SK-N-SH treated with all-trans-retinoic acid at 6 μM for 48 hours (cell line): ENCODE measurements around the gene ELAC2.

Experiments
- ARNTL ChIP-seq: fragments of 450-650 bp; formaldehyde crosslinking; IDR thresholded peaks from 2 replicates; pipeline ENCODE4 v1.5.0; 2020; ENCODE audit warnings: low read depth, mild to moderate bottlenecking, moderate library complexity, borderline replicate concordance
- CREB5 ChIP-seq: fragments of 250-450 bp; sonication (Bioruptor Pico); IDR thresholded peaks from 2 replicates; pipeline ENCODE4 v1.5.1; 2020; ENCODE audit warnings: low read depth, mild to moderate bottlenecking, moderate library complexity
- CSDC2 ChIP-seq: fragments of 250-450 bp; sonication (Bioruptor Pico); IDR thresholded peaks from 2 replicates; pipeline ENCODE4 v1.5.0; 2020; ENCODE audit warnings: mild to moderate bottlenecking, moderate library complexity
- CSRNP3 ChIP-seq: fragments of 250-450 bp; sonication (Bioruptor Pico); IDR thresholded peaks from 2 replicates; pipeline ENCODE4 v1.5.1; 2021; ENCODE audit warnings: mild to moderate bottlenecking, moderate library complexity
- ESRRG ChIP-seq: fragments of 250-450 bp; sonication (Bioruptor Pico); IDR thresholded peaks from 2 replicates; pipeline ENCODE4 v1.6.1; 2021; ENCODE audit warnings: mild to moderate bottlenecking
- GLIS3 ChIP-seq: fragments of 250-450 bp; sonication (Bioruptor Pico); IDR thresholded peaks from 2 replicates; pipeline ENCODE4 v1.5.0; 2020; ENCODE audit warnings: mild to moderate bottlenecking, moderate library complexity
- PATZ1 ChIP-seq: fragments of 250-450 bp; sonication (Bioruptor Pico); IDR thresholded peaks from 2 replicates; pipeline ENCODE4 v1.8.0; 2020; ENCODE audit warnings: mild to moderate bottlenecking, moderate library complexity, borderline replicate concordance
- POU6F1 ChIP-seq: fragments of 250-450 bp; sonication (Bioruptor Pico); IDR thresholded peaks from 2 replicates; pipeline ENCODE4 v1.8.0; 2021; ENCODE audit warnings: low read depth, mild to moderate bottlenecking, moderate library complexity, borderline replicate concordance
- RARB ChIP-seq: fragments of 250-450 bp; sonication (Bioruptor Pico); IDR thresholded peaks from 2 replicates; pipeline ENCODE4 v1.8.0; 2021; ENCODE audit warnings: mild to moderate bottlenecking, moderate library complexity
- SNAI2 ChIP-seq: fragments of 250-450 bp; sonication (Bioruptor Pico); IDR thresholded peaks from 2 replicates; pipeline ENCODE4 v1.5.0; 2020; ENCODE audit warnings: mild to moderate bottlenecking, moderate library complexity
- ZFP3 ChIP-seq: fragments of 250-450 bp; sonication (Bioruptor Pico); IDR thresholded peaks from 2 replicates; pipeline ENCODE4 v1.5.0; 2020; ENCODE audit warnings: mild to moderate bottlenecking, moderate library complexity
- ZFP30 ChIP-seq: fragments of 450-650 bp; formaldehyde crosslinking; IDR thresholded peaks from 2 replicates; pipeline ENCODE4 v1.5.0; 2022; ENCODE audit warnings: mild to moderate bottlenecking, moderate library complexity
- ZNF565 ChIP-seq: fragments of 450-650 bp; formaldehyde crosslinking; conservative IDR thresholded peaks from 2 replicates; pipeline ENCODE4 v1.5.0; 2020; ENCODE audit warnings: low read depth, mild to moderate bottlenecking, moderate library complexity

- TF ChIP-seq ZFP3 (CRISPR knock-in tag) (no peak), POU6F1 (CRISPR knock-in tag) (no peak), PATZ1 (CRISPR knock-in tag) (no peak), ARNTL (no peak), CSDC2 (CRISPR knock-in tag) (no peak), SNAI2 (CRISPR knock-in tag) (no peak), GLIS3 (CRISPR knock-in tag) (no peak), ZNF565 (no peak), CREB5 (no peak), ZFP30 (no peak), CSRNP3 (CRISPR knock-in tag) (no peak), RARB (CRISPR knock-in tag) (no peak), ESRRG (CRISPR knock-in tag) (no peak)
Measured at GRCh38 chr17:12963505-12963904, 54.3 kb downstream of the ELAC2 start.
